Spinal cord (tissue), 10 donors: ENCODE data around the gene SKI. TPM values are rescaled to one million over a fixed set of nuclear protein-coding genes. Genes with fewer than 3 reads are reported as not detected.
A peak's percentile ranks its signal among the peaks of the same experiment; 100 is the strongest.

Experiments used
- DNase-seq, 6 donors: peaks; one replicate each; pipeline versions ENCODE4 v3.0.0 to v3.0.0-alpha.2; 2013 to 2015; ENCODE audit warnings: low spot score in 6 of 6, low read depth in 4 of 6
- H3K27ac ChIP-seq: one replicate; pipeline ENCODE4 v1.5.1; 2013; ENCODE audit warnings: low read depth, low read length, control low read depth
- H3K27me3 ChIP-seq: one replicate; pipeline ENCODE4 v1.6.1; 2013; ENCODE audit warnings: low read length; ENCODE audit not compliant: control insufficient read depth, insufficient read depth
- H3K36me3 ChIP-seq: one replicate; pipeline ENCODE4 v1.6.1; 2013; ENCODE audit warnings: low read length; ENCODE audit not compliant: control insufficient read depth, insufficient read depth
- H3K4me1 ChIP-seq: one replicate; pipeline ENCODE4 v1.6.1; 2013; ENCODE audit warnings: low read length; ENCODE audit not compliant: control insufficient read depth, insufficient read depth
- H3K4me3 ChIP-seq: one replicate; pipeline ENCODE4 v1.5.1; 2013; ENCODE audit warnings: low read depth, low read length, control low read depth
- H3K9me3 ChIP-seq: one replicate; pipeline ENCODE4 v1.6.1; 2013; ENCODE audit warnings: low read length; ENCODE audit not compliant: control insufficient read depth, insufficient read depth
- WGBS: methylation state at CpG from one replicate; pipeline ENCODE4 v1.1.5; 2013; ENCODE audit warnings: missing lambda C conversion rate; ENCODE audit not compliant: insufficient coverage; 5-methylcytosine and 5-hydroxymethylcytosine counted together
- polyA plus RNA-seq, 2 donors: library from polyadenylated mRNA; unstranded; fragments of 120-200 nt; gene quantifications; one replicate each; pipeline ENCODE4 v1.2.1, GENCODE V29; 2013; ENCODE audit not compliant: insufficient read length in 2 of 2
- total RNA-seq, 2 donors: library from RNA; depleted of rRNA in 1 of 2; stranded (reverse); fragments of 120-200 nt in 1 of 2; fragments of >200 nt in 1 of 2; gene quantifications; one replicate each; pipeline versions ENCODE4 v1.2.3 to v1.2.4, GENCODE V29; 2013 to 2014
- donor health status: healthy.

The SKI gene
- total and polyA plus RNA-seq, 4 donors, result 20.0 to 72.3 (median 46.2) TPM

- no peak overlapping the region for H3K27ac ChIP-seq
- DNase-seq, result no peak
- H3K9me3 ChIP-seq, result no peaks in the 10 kb centered on the region
- peaks cover 2% of the 10 kb centered on the region for H3K27me3 ChIP-seq
- peaks cover 17% of the 10 kb centered on the region for H3K36me3 ChIP-seq
- peaks cover 91% of the 10 kb centered on the region for H3K4me1 ChIP-seq
- no peak overlapping the region for H3K4me3 ChIP-seq
- WGBS, result 82% methylated on average over 32 of the region's 32 CpGs
Measured at GRCh38 chr1:2317230-2318065, 89.3 kb downstream of the SKI start.

DNA sequence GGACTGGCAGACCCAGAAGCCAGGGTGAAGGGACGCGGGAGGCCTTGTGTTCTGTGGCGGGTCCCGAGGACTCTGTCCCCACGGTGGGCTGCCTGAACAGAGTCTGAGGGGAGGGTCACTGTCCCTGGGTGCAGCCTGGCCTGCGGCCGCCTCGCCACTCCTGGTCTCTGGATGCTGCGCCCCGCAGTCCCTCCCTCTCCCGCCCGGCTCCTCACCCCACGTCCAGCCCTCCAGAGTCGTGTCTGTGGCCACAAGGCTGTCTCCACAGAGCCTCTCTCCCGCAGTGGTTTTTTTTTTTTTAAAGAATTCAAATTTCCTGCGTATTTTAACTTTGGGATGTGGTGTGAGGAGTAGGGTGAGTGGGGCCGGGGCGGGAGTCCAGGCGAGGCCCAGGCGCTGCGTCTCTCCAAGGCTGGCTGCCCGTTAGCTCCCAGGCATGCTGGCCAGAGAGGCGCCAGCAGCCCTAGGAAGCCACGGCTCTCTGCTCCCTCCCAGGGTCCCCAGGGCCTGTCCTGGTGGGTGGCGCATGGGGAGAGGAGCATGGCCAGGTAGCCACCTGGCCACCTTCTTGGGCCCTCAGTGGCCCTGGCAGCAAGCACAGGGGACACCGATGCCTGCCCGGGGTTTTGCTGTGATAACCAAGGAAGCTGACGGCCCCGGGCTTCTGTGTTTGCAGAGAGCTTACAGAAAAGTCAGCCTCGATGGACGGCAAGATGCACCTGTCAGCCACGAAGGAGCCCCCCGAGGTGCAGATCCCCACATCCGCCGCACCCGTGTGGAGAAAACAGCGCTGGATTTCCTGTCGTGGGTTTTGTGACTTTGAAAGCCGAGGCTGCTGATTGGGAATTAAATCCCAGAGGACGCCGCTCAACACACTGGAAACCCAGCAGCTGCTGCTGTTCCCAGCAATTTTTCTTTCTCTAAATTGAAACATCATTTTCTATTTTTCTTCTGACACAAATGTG lies 90.5 kb downstream of the SKI start:
- Histone ChIP-seq H3K36me3 (peaks cover 16% of the 10 kb centered on the region), H3K27me3 (peaks cover 2% of the 10 kb centered on the region), H3K4me1 (peaks cover 91% of the 10 kb centered on the region), H3K9me3 (no peaks in the 10 kb centered on the region), H3K27ac (no peak overlapping the region), H3K4me3 (no peak overlapping the region)
- WGBS, result 70% methylated on average over 31 of the region's 41 CpGs
- peak in 1 of 6 donors; percentile 72 for DNase-seq

- Histone ChIP-seq H3K27me3 (peaks cover 2% of the 10 kb centered on the region), H3K9me3 (no peaks in the 10 kb centered on the region), H3K4me3 (no peak overlapping the region), H3K36me3 (peaks cover 16% of the 10 kb centered on the region), H3K27ac (no peak overlapping the region), H3K4me1 (peaks cover 91% of the 10 kb centered on the region)
- WGBS, result 77% methylated on average over 20 of the region's 21 CpGs
- no peak for DNase-seq
Measured at GRCh38 chr1:2319291-2319690, 91.2 kb downstream of the SKI start.

DNA sequence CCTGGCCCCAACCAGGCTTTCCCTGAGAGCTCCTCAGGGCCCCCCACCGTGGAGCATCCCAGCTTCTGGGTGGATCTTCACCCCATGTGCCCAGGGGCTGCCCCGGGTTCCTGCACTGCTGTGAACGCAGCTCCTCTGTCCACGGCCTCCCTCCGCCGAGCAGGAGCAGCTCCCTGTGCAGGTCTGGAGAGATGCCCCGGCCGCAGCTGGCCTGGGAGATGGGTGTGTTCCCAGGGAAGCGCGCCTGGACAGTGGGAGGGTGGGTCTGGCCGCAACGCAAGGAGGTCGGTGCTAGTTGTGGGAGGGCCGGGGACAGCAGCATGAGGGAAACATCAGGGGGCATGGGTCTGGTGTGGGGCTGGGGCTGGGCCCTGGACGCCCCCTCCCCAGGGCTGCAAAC lies 91.9 kb downstream of the SKI start:
- peaks cover 16% of the 10 kb centered on the region for H3K36me3 ChIP-seq
- H3K4me1 ChIP-seq, result peaks cover 94% of the 10 kb centered on the region
- no peaks in the 10 kb centered on the region for H3K9me3 ChIP-seq
- H3K27me3 ChIP-seq, result peaks cover 5% of the 10 kb centered on the region
- 86% methylated on average over 15 of the region's 15 CpGs for WGBS
- DNase-seq, result no peak
- H3K27ac ChIP-seq, result no peak overlapping the region
- no peak overlapping the region for H3K4me3 ChIP-seq

- peaks cover 15% of the 10 kb centered on the region for H3K36me3 ChIP-seq
- H3K9me3 ChIP-seq, result no peaks in the 10 kb centered on the region
- peaks cover 5% of the 10 kb centered on the region for H3K27me3 ChIP-seq
- WGBS, result 46% methylated on average over 33 of the region's 41 CpGs
- H3K4me3 ChIP-seq, result no peak overlapping the region
- peaks cover 85% of the 10 kb centered on the region for H3K4me1 ChIP-seq
- no peak for DNase-seq
- peak overlapping the region; percentile 69 for H3K27ac ChIP-seq
Measured at GRCh38 chr1:2320760-2321667, 92.9 kb downstream of the SKI start.

- peaks cover 5% of the 10 kb centered on the region for H3K27me3 ChIP-seq
- H3K4me1 ChIP-seq, result peaks cover 77% of the 10 kb centered on the region
- peak overlapping the region; percentile 16 for H3K4me3 ChIP-seq
- peak in 3 of 6 donors; percentile 44 to 86 (median 80) for DNase-seq
- peak overlapping the region; percentile 69 for H3K27ac ChIP-seq
- peaks cover 13% of the 10 kb centered on the region for H3K36me3 ChIP-seq
- WGBS, result 3% methylated on average over 25 of the region's 30 CpGs
- no peaks in the 10 kb centered on the region for H3K9me3 ChIP-seq
Measured at GRCh38 chr1:2322065-2322571, 94.0 kb downstream of the SKI start.

DNA sequence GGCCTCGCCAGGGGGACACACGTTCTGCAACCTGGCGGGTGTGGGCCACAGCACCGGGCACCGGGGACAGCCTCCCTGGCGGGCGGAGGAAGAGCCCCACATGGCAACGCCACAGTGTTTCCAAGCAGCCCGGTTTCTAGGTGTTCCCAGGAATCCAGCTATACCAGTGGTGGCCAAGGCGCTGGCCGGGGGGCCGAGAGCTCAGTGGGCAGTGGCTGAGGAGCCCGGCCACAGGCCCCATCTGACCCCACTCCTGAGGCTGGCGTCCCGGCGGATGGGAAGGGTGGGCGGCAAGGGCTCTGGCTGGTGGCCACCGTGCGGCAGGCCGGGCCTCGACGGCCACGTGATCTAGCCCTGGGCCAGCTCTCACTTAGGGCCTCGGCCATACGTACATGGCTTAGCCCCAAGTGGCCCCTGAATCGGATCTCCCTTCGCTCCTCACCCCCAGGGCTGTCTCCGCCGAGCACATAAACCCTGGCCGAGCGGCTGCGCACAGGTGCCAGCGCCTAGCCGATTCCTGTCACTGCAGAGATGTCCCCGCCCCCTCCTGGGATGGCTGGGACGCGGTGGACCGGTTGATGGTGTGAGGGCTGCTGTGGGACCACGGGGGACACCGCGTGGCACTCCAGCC lies 94.6 kb downstream of the SKI start:
- Histone ChIP-seq H3K4me3 (peak overlapping the region; percentile 16), H3K36me3 (peaks cover 9% of the 10 kb centered on the region), H3K27me3 (peaks cover 5% of the 10 kb centered on the region), H3K9me3 (no peaks in the 10 kb centered on the region), H3K4me1 (peaks cover 75% of the 10 kb centered on the region), H3K27ac (peak overlapping the region; percentile 69)
- 30% methylated on average over 26 of the region's 41 CpGs for WGBS
- DNase-seq, result peak in 1 of 6 donors; percentile 67

DNA sequence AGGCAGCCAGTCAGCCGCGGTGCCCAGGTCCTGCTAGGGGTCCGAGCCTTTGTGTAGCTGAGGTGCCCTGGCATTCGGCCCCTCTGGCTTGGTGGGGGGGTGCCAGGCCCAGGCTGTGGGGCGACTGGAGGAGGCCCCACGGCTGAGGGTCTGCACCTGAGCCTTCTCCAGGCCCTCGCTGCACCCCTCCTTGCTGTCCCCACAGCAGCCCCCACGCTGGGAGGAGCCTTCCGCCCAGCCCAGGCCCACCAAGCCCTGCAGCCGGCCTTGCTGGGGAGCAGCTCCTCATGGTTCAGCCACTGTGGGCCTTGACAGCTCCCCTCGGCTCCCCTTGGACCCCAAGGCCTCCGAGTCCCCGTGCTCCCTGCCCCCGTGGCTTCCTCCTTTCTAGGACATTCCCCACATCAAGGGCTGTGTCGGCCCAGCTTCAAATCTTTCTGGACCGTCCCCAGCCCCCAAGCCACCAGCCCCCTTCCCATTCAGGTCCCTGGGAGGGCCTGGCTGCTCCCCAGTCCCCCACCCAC lies 95.4 kb downstream of the SKI start:
- Histone ChIP-seq H3K27me3 (peaks cover 5% of the 10 kb centered on the region), H3K27ac (no peak overlapping the region), H3K4me3 (no peak overlapping the region), H3K4me1 (peaks cover 72% of the 10 kb centered on the region), H3K9me3 (no peaks in the 10 kb centered on the region), H3K36me3 (peaks cover 6% of the 10 kb centered on the region)
- 83% methylated on average over 16 of the region's 16 CpGs for WGBS
- DNase-seq, result no peak
